Glomerular visceral epithelial cell (primary cell): ENCODE measurements around the gene ANKRD60.
A peak's percentile ranks its signal among the peaks of the same experiment; 100 is the strongest.

Source experiments
- DNase-seq: peaks from one replicate; pipeline ENCODE4 v3.0.0-alpha.2; 2016; ENCODE audit errors: extremely low spot score

ANKRD60 gene

DNA sequence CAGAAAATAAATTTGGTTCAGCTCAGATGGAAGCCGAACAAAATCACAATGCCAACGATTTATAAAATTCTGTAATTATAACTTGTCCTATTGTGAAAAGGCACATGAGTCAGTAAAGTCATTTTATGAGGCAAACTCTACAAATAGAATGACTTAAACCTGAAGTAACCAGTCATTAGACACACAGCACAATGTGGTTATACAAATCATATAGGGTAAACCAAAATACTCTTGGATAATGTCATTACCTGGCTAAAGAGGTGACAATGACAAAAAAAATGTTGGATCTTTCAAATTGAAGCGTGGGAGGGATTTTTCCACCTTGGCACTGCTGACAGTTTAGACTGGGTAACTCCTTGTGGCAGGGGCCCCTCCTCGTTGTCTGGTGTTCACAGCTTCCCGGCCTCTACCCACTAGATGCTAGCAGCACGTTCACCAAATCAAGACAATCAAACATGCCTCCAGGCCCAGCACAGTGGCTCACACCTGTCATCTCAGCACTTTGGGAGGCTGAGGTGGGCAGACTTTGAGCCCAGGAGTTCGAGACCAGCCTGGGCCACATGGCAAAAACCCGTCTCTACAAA lies 5.0 kb downstream of the ANKRD60 start:
- DNase-seq: no peak

- no peak for DNase-seq
Measured at GRCh38 chr20:58222446-58222845, 6.0 kb downstream of the ANKRD60 start.

DNA sequence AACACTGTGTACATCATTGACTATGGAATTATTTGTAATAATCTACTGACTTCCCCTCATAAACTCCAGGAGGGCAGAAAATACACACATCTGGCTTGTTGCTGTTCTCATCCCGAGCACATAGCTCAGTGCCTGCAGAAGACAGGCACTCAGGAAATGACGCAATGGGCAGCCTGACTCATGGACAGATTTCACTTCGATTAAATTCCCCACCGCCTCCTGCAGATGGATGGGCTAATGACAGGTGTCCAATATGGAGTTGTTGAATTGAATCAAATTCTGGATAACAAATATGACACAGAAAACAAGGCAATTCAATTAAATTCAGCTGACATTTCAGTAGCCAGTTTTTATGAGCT lies 9.1 kb downstream of the ANKRD60 start:
- DNase-seq: peak; percentile 28

GRCh38 chr20:58218665-58219341 lies 9.7 kb downstream of the ANKRD60 start:
- DNase-seq: no peak

- DNase-seq: no peak
Measured at GRCh38 chr20:58216334-58216733, 12.1 kb downstream of the ANKRD60 start.

- DNase-seq: no peak
Measured at GRCh38 chr20:58215116-58215515, 13.3 kb downstream of the ANKRD60 start.

- DNase-seq: no peak
Measured at GRCh38 chr20:58214310-58214709, 14.1 kb downstream of the ANKRD60 start.

DNA sequence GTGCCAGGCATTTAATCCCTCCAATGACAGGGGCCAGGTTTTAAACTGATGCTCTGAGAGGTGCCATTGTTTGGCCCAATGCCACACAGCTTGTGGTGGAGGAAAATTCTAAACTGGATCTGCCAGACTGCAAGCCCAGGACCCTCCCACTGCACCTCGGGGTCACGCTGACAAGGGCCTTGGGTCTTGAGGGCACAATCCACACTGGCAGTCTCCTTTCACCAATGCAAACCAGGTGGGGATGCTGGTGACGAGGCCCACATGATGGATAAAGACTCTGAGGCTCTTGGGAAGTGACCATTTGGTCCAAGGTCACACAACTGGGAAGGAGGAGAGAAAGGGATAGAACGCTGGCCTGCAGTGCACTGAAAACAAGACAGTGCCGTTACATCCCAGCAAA lies 14.7 kb downstream of the ANKRD60 start:
- no peak for DNase-seq

GRCh38 chr20:58213121-58213520 lies 15.3 kb downstream of the ANKRD60 start:
- DNase-seq: no peak

- DNase-seq: no peak
Measured at GRCh38 chr20:58212636-58213035, 15.8 kb downstream of the ANKRD60 start.

GRCh38 chr20:58210398-58210747 lies 18.1 kb downstream of the ANKRD60 start:
- no peak for DNase-seq

GRCh38 chr20:58209652-58210397 lies 18.6 kb downstream of the ANKRD60 start:
- peak; percentile 79 for DNase-seq

DNA sequence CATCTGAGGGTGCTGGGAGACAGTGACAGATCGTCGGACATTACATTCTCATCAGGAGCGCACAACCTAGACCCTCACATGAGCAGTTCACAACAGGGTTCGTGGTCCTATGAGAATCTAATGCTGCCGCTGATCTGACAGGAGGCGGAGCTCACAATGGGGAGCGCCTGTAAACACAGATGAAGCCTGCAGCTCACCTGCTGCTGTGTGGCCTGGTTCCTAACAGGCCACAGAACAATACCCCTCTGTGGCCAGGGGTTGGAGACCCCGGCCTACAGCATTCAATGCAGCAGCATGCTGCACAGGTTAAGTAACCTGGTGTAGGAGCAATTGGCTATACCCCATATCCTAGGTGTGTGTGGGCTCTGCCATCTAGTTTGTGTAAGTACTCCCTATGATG lies 19.5 kb downstream of the ANKRD60 start:
- no peak for DNase-seq

GRCh38 chr20:58205850-58206249 lies 22.6 kb downstream of the ANKRD60 start:
- no peak for DNase-seq

DNA sequence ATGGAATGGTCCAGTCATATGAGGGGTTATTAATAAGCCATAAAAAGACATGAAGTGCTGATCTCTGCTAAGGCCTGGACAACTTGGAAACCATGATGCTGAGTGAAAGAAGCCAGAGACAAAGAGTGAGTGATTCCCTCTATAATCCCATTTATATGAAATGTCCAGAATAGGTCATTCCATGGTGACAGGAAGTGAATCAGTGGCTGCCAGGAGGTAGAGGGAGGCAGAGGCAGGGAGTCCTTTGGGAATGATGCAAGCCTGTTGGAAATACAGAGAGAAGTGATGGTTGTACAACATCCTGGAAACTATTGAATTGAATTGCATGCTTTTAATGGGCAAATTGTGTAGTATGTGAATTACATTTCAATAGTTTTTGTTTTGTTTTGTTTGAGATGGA lies 26.4 kb downstream of the ANKRD60 start:
- no peak for DNase-seq

GRCh38 chr20:58201616-58202015 lies 26.8 kb downstream of the ANKRD60 start:
- no peak for DNase-seq

DNA sequence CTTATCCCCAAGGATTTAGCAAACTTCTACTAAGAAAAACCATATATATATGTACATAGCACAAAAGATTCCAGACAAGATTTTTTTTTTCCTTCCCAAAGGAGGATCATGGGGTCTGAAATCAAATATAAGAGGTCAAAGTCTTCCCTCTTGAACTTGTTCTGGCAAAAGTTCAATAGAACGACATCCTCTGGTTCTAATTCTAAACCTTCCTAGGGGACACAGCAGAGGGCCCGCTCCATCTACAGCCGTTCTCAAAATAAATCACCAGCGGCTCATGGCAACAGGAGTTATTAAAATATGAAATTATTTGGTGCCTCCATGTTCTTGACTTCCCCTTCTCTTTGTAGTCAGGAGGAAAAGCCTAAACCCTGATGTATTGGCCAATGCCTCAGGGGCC lies 29.0 kb downstream of the ANKRD60 start:
- DNase-seq: no peak

DNA sequence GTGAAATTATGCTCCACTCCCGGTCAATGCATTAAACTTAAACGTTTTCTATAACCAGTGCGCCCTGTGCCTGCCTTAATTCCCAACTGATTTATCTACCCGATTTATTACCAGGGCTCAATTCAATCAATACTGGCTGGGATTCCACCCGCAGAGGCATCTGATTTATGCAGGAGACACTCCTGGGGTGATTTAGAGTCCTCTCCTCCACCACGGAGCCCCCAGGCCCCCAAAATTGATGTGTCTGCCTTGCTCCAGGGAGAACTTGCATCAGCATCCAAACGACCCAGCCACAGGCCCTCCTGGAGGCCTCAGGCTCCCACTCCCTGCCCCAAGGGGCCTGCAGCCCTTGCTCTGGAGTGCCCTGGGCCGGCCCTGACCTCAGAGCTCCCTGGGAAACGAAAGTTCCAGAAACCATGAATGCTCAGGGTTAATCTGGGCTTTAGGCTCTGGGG lies 29.5 kb downstream of the ANKRD60 start:
- no peak for DNase-seq

DNA sequence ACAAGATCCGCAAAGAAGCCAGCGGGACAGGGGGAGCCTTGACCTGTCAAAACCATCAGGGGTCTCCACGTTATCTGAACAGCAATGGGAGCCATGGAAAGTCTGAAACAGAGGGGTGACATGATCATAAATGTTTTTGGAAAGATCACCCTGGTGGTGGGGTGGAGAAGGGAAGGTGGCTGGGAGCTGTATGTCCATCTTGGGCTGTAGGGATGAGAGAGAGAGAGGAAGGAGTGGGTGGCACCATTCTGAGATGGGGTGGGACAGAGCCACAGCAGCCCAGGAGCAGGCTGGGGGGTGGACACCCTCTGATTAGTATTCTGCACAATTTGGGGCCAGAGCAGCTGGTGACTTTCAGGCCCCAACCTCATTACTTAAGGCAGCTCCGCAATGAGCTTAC lies 30.1 kb downstream of the ANKRD60 start:
- DNase-seq: no peak

DNA sequence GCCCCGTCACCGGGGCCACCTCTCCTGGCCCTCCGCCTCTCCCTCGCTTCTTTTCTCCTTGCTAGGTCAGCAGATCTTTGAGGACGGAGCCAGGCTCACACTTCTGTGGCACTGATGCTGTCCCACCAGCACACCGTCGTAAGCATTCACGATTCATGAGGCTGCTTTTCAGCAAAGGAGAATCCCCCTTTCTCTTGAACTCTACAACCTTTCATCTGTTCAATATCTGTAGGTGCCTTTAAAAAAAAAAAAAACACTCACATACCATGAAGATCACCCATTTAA lies 31.3 kb downstream of the ANKRD60 start:
- no peak for DNase-seq

DNA sequence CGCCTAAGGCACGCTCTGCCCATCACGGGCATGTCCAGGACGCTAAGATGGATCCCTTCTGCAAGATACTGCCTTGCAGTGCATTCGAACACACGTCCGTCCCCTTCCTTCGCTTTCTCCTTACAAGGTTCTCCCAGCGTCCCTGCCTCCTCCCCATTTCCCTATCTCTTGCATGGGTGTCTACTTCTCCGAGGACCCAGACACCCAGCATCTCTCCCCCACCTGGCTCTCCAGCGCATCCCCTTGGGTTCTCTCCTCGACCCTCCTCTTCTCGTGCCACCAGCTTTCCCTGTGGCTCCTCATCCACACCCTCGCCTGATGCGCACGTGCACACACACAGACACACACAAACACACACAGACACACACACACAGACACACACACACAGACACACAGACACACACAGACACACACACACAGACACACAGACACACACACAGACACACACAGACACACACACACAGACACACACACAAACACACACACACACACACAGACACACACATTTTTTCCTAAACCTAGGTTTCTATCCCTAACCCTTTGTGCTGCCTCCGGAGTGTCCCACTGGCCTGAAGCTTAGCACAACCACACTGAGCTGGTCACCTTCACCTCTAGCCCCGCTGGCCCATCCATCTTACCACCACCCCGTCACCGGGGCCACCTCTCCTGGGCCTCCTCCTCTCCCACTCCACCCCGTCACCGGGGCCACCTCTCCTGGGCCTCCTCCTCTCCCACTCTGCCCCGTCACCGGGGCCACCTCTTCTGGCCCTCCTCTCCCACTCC lies 31.9 kb downstream of the ANKRD60 start:
- no peak for DNase-seq

GRCh38 chr20:58195047-58195446 lies 33.4 kb downstream of the ANKRD60 start:
- no peak for DNase-seq
